Activated CD4-positive, alpha-beta T cell treated with anti-CD3 and anti-CD28 coated beads, Interleukin-2, amount 10 ng/mL, durations not matched to agents 7 days and 5 days (primary cell): ENCODE measurements around the gene RAB3IL1. TPM values are rescaled to one million over a fixed set of nuclear protein-coding genes. Genes with fewer than 3 reads are reported as not detected.

ENCODE experiments used
- CTCF ChIA-PET: fragments of 350-600 bp; sonication (Branson Sonifier 250); formaldehyde crosslinking; loops from one replicate; lab custom pipeline; 2021; ENCODE audit warnings: antibody characterized with exemption; lab: Charles Lee
- POLR2A ChIA-PET: fragments of 350-600 bp; sonication (Branson Sonifier 250); formaldehyde crosslinking; loops from one replicate; lab custom pipeline; 2021; ENCODE audit warnings: antibody characterized with exemption; lab: Charles Lee
- DNase-seq: peaks from one replicate; pipeline ENCODE4 v3.0.0-alpha.2; 2020
- H3K27ac Mint-ChIP-seq: one replicate; pipeline ENCODE4 v1.8.0; 2021; ENCODE audit warnings: mild to moderate bottlenecking, moderate library complexity, mixed read lengths
- H3K27me3 Mint-ChIP-seq: one replicate; pipeline ENCODE4 v1.8.0; 2021; ENCODE audit warnings: mixed read lengths
- H3K36me3 Mint-ChIP-seq: one replicate; pipeline ENCODE4 v1.8.0; 2021; ENCODE audit warnings: low read depth, mixed read lengths
- H3K4me1 Mint-ChIP-seq: one replicate; pipeline ENCODE4 v1.8.0; 2021; ENCODE audit warnings: mixed read lengths
- H3K4me3 Mint-ChIP-seq: one replicate; pipeline ENCODE4 v1.8.0; 2021; ENCODE audit warnings: mild to moderate bottlenecking, moderate library complexity, mixed read lengths
- H3K9me3 Mint-ChIP-seq: one replicate; pipeline ENCODE4 v1.8.0; 2021; ENCODE audit warnings: mixed read lengths
- total RNA-seq, 2 experiments: library from RNA; stranded (reverse); gene quantifications; one replicate each; pipeline ENCODE4 v1.2.3, GENCODE V29; 2021

The RAB3IL1 gene
- total RNA-seq, 2 experiments from 2014 or later: not detected

DNA sequence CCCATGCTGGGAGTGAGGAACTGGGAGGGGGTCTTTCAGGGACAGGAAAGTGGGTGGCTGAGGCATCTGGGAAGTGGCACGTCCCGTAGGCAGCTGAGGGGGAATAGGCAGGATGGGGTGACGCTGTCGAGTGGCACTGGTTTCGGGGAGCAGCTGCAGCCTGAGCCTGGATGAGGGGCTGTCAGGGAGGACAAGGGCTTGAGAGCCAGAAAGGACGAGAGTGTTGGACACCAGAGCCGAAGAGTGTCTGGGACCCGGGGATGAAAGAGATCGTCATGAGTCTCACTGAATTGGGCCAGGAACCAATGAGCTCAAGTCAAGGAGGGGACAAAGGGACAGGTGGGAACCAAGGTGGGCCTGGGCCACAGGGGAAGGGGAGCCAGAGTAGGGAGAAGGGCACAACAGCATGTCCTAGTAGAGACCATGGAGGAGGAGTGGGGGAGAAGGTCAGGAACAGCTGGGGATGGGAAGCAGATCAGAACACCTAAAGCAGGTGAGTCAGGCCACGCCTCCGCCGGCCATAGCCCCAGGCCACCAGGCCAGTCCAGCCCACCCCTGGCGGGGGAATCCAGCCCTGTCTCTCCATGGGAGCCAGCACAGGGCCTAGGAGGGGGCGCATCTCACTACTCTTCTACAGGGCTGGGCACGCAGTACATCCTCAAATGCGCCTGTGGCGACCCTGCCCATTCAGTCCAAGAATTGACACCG lies 4.2 kb downstream of the RAB3IL1 start:
- DNase-seq: no peak
- POLR2A ChIA-PET: no interaction called here
- no peaks in the 10 kb centered on the region for H3K9me3 Mint-ChIP-seq
- H3K36me3 Mint-ChIP-seq: no peaks in the 10 kb centered on the region
- peaks cover 6% of the 10 kb centered on the region for H3K4me1 Mint-ChIP-seq
- H3K4me3 Mint-ChIP-seq: no peak overlapping the region
- peaks cover 24% of the 10 kb centered on the region for H3K27me3 Mint-ChIP-seq
- CTCF ChIA-PET: no interaction called here
- H3K27ac Mint-ChIP-seq: no peak overlapping the region

DNA sequence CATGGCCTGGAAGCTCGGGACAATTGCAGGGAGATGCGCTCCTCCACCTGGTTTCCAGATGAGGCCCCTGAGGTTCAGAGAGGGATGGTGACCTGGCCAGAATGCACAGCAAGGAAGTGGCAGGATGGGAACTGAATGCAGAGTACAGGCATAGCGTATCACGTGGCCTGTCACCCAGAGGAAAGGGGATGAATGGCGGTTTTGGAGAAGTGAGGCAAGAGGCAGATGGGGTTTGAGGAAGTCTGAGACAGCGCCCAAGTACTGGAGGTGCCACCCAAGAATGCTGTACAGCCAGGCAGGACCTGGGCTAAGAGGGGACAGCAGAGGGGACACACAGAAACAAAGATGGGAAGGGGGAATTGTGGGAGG lies 4.9 kb downstream of the RAB3IL1 start:
- Mint-ChIP-seq H3K27ac (no peak overlapping the region), H3K4me1 (no peaks in the 10 kb centered on the region), H3K36me3 (no peaks in the 10 kb centered on the region), H3K27me3 (peaks cover 18% of the 10 kb centered on the region), H3K4me3 (no peak overlapping the region), H3K9me3 (no peaks in the 10 kb centered on the region)
- CTCF ChIA-PET: no interaction called here
- POLR2A ChIA-PET: no interaction called here
- no peak for DNase-seq

DNA sequence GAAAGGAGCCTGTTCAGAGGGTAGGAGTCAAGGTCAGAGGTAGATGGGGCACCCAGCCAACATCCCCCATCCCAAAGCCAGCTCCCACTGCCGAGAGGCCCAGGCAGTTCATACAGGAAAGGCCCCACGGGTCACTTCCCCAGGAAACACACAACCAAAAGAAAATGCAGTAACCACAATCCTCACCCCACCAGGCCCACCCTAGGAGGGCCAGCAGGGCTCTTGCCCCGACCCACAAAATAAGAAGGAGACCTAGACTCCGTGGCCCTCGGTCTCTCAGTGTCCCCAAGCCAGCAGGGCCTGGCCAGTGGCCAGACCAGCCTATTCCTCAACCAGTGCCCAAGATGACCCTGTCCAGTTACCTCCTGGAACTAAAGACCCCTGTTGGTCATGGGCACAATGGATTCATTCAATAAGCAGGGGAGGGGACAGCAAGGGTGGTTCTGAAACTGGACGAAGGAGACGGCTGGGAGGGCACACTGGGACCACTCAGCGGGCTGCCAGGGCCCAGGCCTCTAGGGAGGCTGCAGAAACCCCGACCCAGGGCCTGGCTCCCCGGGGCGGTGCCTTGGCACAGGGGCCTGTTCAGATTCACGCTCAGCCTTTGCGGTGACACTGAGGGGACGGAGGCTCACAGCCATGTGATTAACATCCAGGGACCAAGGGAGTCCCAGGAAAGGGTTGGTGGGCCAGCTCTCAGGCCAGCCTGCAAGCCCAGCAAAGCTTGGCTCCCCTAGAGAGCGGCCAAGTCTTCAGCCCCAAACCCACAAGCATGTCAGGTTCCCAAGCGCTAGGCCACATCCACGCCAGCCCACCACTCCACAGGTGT lies 5.5 kb downstream of the RAB3IL1 start:
- no peaks in the 10 kb centered on the region for H3K36me3 Mint-ChIP-seq

DNA sequence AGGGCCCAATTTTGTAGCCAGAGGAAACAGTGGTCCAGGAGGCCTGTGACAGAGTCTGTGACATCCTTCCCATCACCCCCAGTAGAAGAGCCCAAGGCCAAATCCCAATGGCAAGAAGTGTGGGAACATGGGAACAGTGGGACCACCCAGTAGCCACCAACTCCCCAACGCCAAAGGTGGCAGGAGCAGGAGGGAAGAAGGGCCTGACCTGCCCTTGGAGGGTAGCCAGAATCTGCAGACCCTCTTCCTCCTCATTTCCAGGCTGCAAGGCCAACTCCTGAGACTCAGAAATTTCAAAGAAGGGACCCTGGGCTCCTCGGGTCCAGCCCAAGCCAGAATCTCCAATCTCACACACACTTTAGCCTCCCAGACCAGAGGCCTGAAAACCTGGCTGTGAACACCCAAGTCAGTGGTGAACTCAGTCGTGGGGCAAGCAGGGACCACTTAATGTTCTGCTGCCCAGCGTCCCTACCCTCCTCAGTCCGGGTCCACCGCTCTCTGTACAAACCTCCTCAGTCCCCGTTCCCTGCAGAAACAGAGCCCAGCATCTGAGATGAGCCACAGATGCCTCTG lies 6.2 kb downstream of the RAB3IL1 start:
- CTCF ChIA-PET: interaction anchor here (1.5 kb wide), 1 partner anchor 18 kb away, joined by 3 read pairs; no protein-coding TSS in a partner anchor
- no peak for DNase-seq
- POLR2A ChIA-PET: no interaction called here
- Mint-ChIP-seq H3K36me3 (no peaks in the 10 kb centered on the region), H3K4me1 (no peaks in the 10 kb centered on the region), H3K4me3 (no peak overlapping the region), H3K9me3 (no peaks in the 10 kb centered on the region), H3K27ac (no peak overlapping the region), H3K27me3 (peaks cover 11% of the 10 kb centered on the region)

More for the DNA sequence above, 5.5 kb downstream of the RAB3IL1 start:
- ChIA-PET POLR2A (no interaction called here), CTCF (no interaction called here)
- Mint-ChIP-seq H3K27me3 (peaks cover 17% of the 10 kb centered on the region), H3K4me3 (no peak overlapping the region), H3K9me3 (no peaks in the 10 kb centered on the region), H3K27ac (no peak overlapping the region), H3K4me1 (no peaks in the 10 kb centered on the region)
- no peak for DNase-seq

DNA sequence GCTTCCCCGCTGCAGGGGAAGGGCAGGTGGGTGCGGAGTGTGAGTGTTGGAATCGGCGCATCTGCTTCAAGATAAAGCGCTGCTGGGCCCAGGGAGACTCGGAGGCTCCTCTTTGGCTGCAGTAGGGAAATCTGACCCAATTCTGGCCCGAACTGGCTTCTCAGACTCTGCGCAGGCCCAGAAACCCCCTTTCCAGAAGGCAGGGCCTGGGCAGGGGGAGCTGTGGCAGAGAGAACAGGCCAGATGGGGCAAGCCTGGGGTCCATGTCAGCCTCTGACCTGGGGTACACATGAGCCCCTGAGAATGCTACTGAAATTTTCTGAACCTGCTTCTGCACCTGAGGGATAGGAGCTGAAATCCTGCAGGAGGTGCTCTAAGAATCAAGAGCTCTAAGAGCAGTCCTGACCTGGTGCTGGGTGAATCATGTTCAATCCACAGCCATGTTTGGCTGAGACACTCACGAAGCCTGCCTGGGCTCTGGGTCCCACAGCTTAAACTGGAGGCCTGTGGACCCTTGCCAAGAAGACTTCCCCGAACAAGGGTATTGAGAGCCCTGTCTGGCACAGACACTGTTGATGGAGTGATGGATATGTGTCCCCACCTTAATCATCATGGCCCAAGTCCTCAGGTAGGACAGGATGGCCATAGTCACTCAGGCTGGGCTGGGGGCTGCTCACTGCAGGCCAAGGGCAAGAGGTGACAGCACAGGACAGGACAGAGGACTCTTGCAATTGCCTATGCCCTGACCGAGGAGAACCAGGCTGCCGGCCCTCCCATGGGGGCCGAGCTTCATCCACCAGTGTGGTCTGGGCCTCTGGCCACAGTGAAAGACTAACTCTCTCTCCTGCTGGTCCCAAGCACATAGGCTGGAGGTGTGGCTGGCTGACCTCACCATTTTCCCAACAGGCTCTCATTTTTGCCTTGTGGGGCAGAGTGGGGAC lies 6.9 kb downstream of the RAB3IL1 start:
- Mint-ChIP-seq H3K27ac (no peak overlapping the region), H3K4me3 (no peak overlapping the region), H3K36me3 (no peaks in the 10 kb centered on the region), H3K27me3 (peaks cover 7% of the 10 kb centered on the region), H3K4me1 (no peaks in the 10 kb centered on the region), H3K9me3 (no peaks in the 10 kb centered on the region)
- DNase-seq: no peak
- ChIA-PET CTCF (interaction anchor here (0.6 to 1.5 kb wide), 3 partner anchors 12 to 118 kb away, joined by 3 read pairs; partner anchors contain the start of genes FEN1 and TMEM258), POLR2A (no interaction called here)

DNA sequence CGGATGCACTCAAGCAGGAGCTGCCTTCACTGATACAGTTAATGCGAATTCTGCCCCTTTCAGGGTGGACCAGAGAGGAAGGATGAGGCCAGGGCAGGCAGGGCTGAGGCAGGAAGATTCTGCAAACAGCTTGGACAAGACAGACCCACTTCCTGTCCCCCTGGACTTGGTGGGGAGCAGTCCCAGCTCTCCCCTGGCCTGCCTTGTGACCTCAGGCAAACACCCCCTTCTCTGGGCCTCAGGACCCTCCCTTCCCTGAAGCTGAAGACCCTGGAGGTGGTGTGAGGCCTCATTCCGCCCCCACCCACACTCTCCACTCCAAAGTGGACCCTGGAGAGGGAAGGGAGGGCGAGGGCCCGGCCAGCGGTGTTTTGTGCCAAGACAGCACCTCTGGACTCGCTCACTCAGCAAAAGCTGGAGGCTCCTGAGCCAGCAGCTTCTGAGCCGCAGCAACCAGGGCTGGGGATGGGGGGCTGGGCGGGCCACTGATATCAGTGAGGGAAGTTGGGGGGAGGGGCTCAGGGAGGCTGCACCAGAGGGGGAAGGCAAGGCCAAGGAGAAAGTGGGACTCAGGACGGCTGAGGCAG lies 8.5 kb downstream of the RAB3IL1 start:
- no peaks in the 10 kb centered on the region for H3K4me1 Mint-ChIP-seq
- DNase-seq: no peak
- ChIA-PET CTCF (interaction anchor here (1.1 to 2.6 kb wide), 4 partner anchors 11 to 173 kb away, joined by 3 to 10 read pairs (median 4); no protein-coding TSS in a partner anchor), POLR2A (no interaction called here)
- no peak overlapping the region for H3K27ac Mint-ChIP-seq
- no peaks in the 10 kb centered on the region for H3K36me3 Mint-ChIP-seq
- no peaks in the 10 kb centered on the region for H3K9me3 Mint-ChIP-seq
- no peak overlapping the region for H3K4me3 Mint-ChIP-seq
- no peaks in the 10 kb centered on the region for H3K27me3 Mint-ChIP-seq

DNA sequence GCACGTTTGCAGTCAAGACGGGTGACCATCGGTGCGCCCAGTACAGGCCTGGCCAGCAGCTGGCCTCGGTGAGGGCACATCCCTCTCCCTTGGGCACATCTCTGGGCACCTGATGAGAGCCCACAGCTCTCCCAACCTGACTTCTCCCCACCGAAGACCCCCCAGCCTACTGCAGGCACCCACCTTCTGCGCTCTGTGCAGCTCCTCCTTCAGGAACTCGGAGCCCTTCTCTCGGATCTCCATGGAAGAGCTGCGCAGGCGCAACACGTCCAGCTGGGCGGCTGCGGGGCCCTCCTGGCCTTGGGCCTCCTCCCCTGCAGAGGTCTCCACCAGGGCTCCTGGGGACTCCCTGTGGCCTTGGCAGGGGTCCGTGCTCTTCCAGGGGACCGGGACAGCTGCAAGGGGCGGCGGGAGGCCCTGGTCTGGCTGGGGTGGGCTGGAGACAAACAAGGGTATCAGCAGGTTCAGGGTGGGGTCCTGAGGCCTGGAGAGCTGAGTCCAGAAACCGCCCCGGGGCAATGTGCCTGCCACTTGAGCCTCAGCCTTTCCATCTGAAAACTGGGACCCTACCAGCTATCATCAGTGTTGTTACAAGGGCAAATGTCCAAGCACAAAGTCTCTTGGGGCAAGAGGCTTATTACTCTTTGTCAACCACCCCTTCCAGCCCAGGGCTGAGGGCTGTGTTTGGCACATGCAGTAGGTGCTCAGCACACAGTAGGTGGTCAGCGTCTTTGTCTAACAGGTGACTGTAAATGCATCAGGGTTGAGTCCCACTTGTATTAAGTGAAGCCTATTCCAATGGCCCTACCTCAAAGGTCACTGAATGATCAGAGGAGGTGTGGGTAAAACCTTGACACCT lies 9.3 kb downstream of the RAB3IL1 start:
- Mint-ChIP-seq H3K27ac (no peak overlapping the region), H3K27me3 (no peaks in the 10 kb centered on the region), H3K36me3 (no peaks in the 10 kb centered on the region), H3K4me1 (no peaks in the 10 kb centered on the region), H3K4me3 (no peak overlapping the region), H3K9me3 (no peaks in the 10 kb centered on the region)
- ChIA-PET CTCF (interaction anchor here (0.7 to 2.6 kb wide), 9 partner anchors 8 to 201 kb away, joined by 3 to 10 read pairs (median 3); partner anchors contain the start of gene RAB3IL1), POLR2A (no interaction called here)
- no peak for DNase-seq

DNA sequence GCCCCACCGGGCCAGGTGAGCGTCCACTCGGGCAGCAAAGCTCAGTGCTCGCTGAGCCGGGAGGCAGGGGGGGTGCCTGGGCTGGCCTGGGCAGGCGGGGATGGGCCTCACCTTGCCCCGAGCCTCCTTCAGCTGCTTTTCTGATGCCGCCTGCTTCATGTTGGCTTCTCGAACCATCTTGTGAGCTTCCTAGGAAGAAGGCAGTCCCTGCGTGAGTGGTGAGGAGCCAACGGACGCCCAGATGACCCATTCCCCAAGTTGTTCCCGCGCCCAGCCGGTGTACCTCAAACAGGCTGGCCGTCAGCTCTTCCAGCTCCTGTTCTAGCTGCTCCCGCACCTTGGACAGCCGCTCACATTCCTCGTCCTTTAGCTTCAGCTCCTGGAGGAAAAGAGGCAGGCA lies 10.1 kb downstream of the RAB3IL1 start:
- Mint-ChIP-seq H3K9me3 (no peaks in the 10 kb centered on the region), H3K27me3 (no peaks in the 10 kb centered on the region), H3K27ac (no peak overlapping the region), H3K4me3 (no peak overlapping the region), H3K36me3 (no peaks in the 10 kb centered on the region), H3K4me1 (no peaks in the 10 kb centered on the region)
- ChIA-PET CTCF (interaction anchor here (1.0 to 2.6 kb wide), 7 partner anchors 9 to 202 kb away, joined by 3 to 10 read pairs (median 3); partner anchors contain the start of gene RAB3IL1), POLR2A (no interaction called here)
- no peak for DNase-seq

DNA sequence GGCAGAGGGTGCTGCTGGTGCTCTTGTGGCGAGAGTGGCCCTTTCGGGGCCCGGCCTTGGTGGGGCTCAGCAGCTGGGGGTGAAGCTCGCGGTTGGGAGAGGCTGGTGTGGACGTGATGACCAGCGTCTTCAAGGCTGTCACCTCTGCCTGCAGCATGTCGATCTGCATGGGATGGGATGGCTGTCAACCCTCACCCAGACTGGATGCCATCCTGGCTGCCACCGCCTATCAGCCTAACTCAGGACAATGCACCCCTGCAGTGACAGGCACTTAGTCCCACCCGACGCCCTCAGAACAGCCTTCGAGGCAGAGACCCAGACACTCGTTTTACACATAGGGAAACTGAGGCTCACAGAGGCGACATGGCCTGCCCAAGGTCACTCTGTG lies 10.8 kb downstream of the RAB3IL1 start:
- DNase-seq: no peak
- Mint-ChIP-seq H3K9me3 (no peaks in the 10 kb centered on the region), H3K36me3 (no peaks in the 10 kb centered on the region), H3K27ac (no peak overlapping the region), H3K4me1 (no peaks in the 10 kb centered on the region), H3K4me3 (no peak overlapping the region), H3K27me3 (no peaks in the 10 kb centered on the region)
- ChIA-PET CTCF (interaction anchor here (1.3 to 2.6 kb wide), 4 partner anchors 8 to 203 kb away, joined by 3 to 10 read pairs (median 3); partner anchors contain the start of gene RAB3IL1), POLR2A (no interaction called here)

DNA sequence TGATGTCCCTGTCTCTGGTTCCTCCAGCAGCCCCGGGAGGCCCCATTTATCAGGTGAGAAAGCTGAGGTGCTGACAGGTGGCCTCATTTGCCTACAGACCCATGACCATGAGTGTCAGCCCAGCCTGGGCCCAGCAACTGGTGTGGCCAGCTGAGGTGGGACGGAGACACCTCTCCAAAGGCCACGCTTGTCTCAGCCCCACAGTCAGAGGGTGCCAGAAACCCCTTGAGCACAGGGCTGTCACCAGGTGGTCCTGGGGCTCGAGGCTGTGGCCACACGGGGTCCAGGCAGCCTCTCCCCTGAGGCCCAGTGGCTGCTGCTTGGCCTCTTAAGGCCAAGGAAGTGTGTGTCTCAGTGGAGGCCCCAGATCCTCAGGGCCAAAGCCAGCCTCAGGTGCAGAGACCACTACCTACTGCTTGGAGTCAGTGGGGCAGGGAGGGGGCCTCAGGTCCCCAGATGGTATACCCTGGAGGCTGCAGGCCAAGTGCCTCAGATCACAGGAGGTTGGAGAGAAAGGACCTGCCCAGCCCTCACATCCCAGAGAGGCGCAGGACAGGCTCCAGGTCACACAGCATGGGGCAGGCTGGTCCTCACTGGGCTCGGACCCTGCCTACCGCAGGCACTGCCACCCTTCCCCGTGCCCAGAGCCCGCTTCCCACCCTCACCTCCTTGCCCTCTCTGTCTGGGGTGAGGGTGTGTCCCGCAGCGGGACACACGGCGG lies 11.4 kb downstream of the RAB3IL1 start:
- H3K9me3 Mint-ChIP-seq: no peaks in the 10 kb centered on the region
- no peaks in the 10 kb centered on the region for H3K4me1 Mint-ChIP-seq
- no peak overlapping the region for H3K4me3 Mint-ChIP-seq
- no peak overlapping the region for H3K27ac Mint-ChIP-seq
- no peak for DNase-seq
- ChIA-PET POLR2A (no interaction called here), CTCF (interaction anchor here (1.6 kb wide), 1 partner anchor 11 kb away, joined by 3 read pairs; the partner anchor contains the start of gene RAB3IL1)
- no peaks in the 10 kb centered on the region for H3K36me3 Mint-ChIP-seq
- H3K27me3 Mint-ChIP-seq: no peaks in the 10 kb centered on the region
